H9 (cell line): ENCODE measurements around the gene CNPY2. TPM values are rescaled to one million over a fixed set of nuclear protein-coding genes. Genes with fewer than 3 reads are reported as not detected.
A peak's percentile ranks its signal among the peaks of the same experiment; 100 is the strongest.

Experiments used
- DNase-seq: peaks from one replicate; pipeline ENCODE4 v3.0.0-alpha.2; 2017
- H2AFZ ChIP-seq: one replicate; pipeline ENCODE4 v1.6.1; 2013; ENCODE audit warnings: mild to moderate bottlenecking, low read length, control low read depth, moderate library complexity
- H2AK5ac ChIP-seq: 2 replicates; pipeline ENCODE4 v1.6.1; 2013; ENCODE audit warnings: low read length, control low read depth, mixed read lengths; ENCODE audit not compliant: insufficient read length
- H2BK120ac ChIP-seq: one replicate; pipeline ENCODE4 v1.6.1; 2013; ENCODE audit warnings: low read depth, mild to moderate bottlenecking, low read length, control low read depth, inconsistent platforms; ENCODE audit not compliant: poor library complexity, severe bottlenecking
- H2BK12ac ChIP-seq: 2 replicates; pipeline ENCODE4 v1.6.1; 2013; ENCODE audit warnings: low read length, control low read depth, mixed read lengths, low read depth; ENCODE audit not compliant: insufficient read length
- H2BK15ac ChIP-seq: 2 replicates; pipeline ENCODE4 v1.6.1; 2013; ENCODE audit warnings: low read depth, low read length, control low read depth
- H2BK20ac ChIP-seq: one replicate; pipeline ENCODE4 v1.6.1; 2013; ENCODE audit warnings: low read depth, mild to moderate bottlenecking, low read length, control low read depth, inconsistent platforms; ENCODE audit not compliant: poor library complexity, severe bottlenecking
- H2BK5ac ChIP-seq: 2 replicates; pipeline ENCODE4 v1.6.1; 2013; ENCODE audit warnings: low read length, control low read depth, mixed read lengths; ENCODE audit not compliant: insufficient read length
- H3K14ac ChIP-seq: 2 replicates; pipeline ENCODE4 v1.6.1; 2013; ENCODE audit warnings: low read length, control low read depth; ENCODE audit not compliant: insufficient read depth
- H3K18ac ChIP-seq: 2 replicates; pipeline ENCODE4 v1.6.1; 2013; ENCODE audit warnings: low read depth, mild to moderate bottlenecking, mixed read lengths, low read length, control low read depth; ENCODE audit not compliant: insufficient read length
- H3K23ac ChIP-seq: 2 replicates; pipeline ENCODE4 v1.6.1; 2013; ENCODE audit warnings: low read length, control low read depth, mixed read lengths, low read depth; ENCODE audit not compliant: insufficient read length
- H3K23me2 ChIP-seq: 2 replicates; pipeline ENCODE4 v1.6.1; 2013; ENCODE audit warnings: low read depth, mild to moderate bottlenecking, mixed read lengths, low read length, control low read depth; ENCODE audit not compliant: insufficient read length, poor library complexity, severe bottlenecking
- H3K27ac ChIP-seq: 2 replicates; pipeline ENCODE4 v1.5.1; 2013; ENCODE audit warnings: low read length, control low read depth, mixed read lengths, low read depth; ENCODE audit not compliant: insufficient read length
- H3K27me3 ChIP-seq: 2 replicates; pipeline ENCODE4 v1.6.1; 2013; ENCODE audit warnings: low read length, control low read depth, inconsistent platforms; ENCODE audit not compliant: insufficient read depth
- H3K4ac ChIP-seq: 2 replicates; pipeline ENCODE4 v1.6.1; 2013; ENCODE audit warnings: low read depth, mild to moderate bottlenecking, control low read depth, inconsistent platforms, low read length, moderate library complexity
- H3K4me1 ChIP-seq: 2 replicates; pipeline ENCODE4 v1.6.1; 2013; ENCODE audit warnings: low read length, control low read depth, inconsistent platforms; ENCODE audit not compliant: insufficient read depth
- H3K4me2 ChIP-seq: 2 replicates; pipeline ENCODE4 v1.6.1; 2013; ENCODE audit warnings: low read length, control low read depth, mixed read lengths; ENCODE audit not compliant: insufficient read length, insufficient read depth
- H3K56ac ChIP-seq: 2 replicates; pipeline ENCODE4 v1.6.1; 2013; ENCODE audit warnings: low read depth, mild to moderate bottlenecking, mixed read lengths, low read length, control low read depth; ENCODE audit not compliant: insufficient read length
- H3K79me1 ChIP-seq: 2 replicates; pipeline ENCODE4 v1.6.1; 2013; ENCODE audit warnings: low read depth, mild to moderate bottlenecking, moderate library complexity, low read length, control low read depth, inconsistent platforms; ENCODE audit not compliant: insufficient read depth, poor library complexity, severe bottlenecking
- H3K79me2 ChIP-seq: 2 replicates; pipeline ENCODE4 v1.6.1; 2013; ENCODE audit warnings: low read length, control low read depth, inconsistent platforms; ENCODE audit not compliant: insufficient read depth
- H3K9ac ChIP-seq: 2 replicates; pipeline ENCODE4 v1.6.1; 2013; ENCODE audit warnings: low read length, control low read depth, mixed read lengths; ENCODE audit not compliant: insufficient read length; ENCODE audit errors: extremely low read depth
- H3K9me3 ChIP-seq: one replicate; pipeline ENCODE4 v1.6.1; 2013; ENCODE audit warnings: low read depth, low read length, inconsistent platforms; ENCODE audit not compliant: control insufficient read depth
- H3T11ph ChIP-seq: one replicate; pipeline ENCODE4 v1.6.1; 2013; ENCODE audit warnings: mild to moderate bottlenecking, low read length, control low read depth, inconsistent platforms
- H4K20me1 ChIP-seq: one replicate; pipeline ENCODE4 v1.6.1; 2013; ENCODE audit not compliant: control insufficient read depth, insufficient read length, insufficient read depth
- H4K5ac ChIP-seq: 2 replicates; pipeline ENCODE4 v1.6.1; 2013; ENCODE audit warnings: low read depth, mild to moderate bottlenecking, mixed read lengths, low read length, control low read depth; ENCODE audit not compliant: insufficient read length
- H4K8ac ChIP-seq: replicated peaks from 2 replicates; pipeline ENCODE4 v1.6.1; 2013; ENCODE audit warnings: low read length, control low read depth, mixed read lengths, low read depth; ENCODE audit not compliant: insufficient read length
- H4K91ac ChIP-seq: 2 replicates; pipeline ENCODE4 v1.6.1; 2013; ENCODE audit warnings: low read depth, mild to moderate bottlenecking, moderate library complexity, mixed read lengths, low read length, control low read depth; ENCODE audit not compliant: insufficient read length
- H3K27ac Mint-ChIP-seq, 3 experiments: 2 replicates in 2 of 3; 3 replicates in 1 of 3; pipeline ENCODE4 v1.8.0; 2020 to 2021; ENCODE audit warnings: mixed read lengths in 3 of 3, mild to moderate bottlenecking in 1 of 3, moderate library complexity in 1 of 3
- H3K27me3 Mint-ChIP-seq: 2 replicates; pipeline ENCODE4 v1.8.0; 2021; ENCODE audit warnings: low read depth, mild to moderate bottlenecking, moderate library complexity, mixed read lengths
- H3K36me3 Mint-ChIP-seq, 3 experiments: 2 replicates in 2 of 3; 3 replicates in 1 of 3; pipeline ENCODE4 v1.8.0; 2020 to 2021; ENCODE audit warnings: low read depth in 3 of 3, mixed read lengths in 3 of 3; ENCODE audit not compliant: insufficient read depth in 1 of 3
- H3K4me1 Mint-ChIP-seq, 2 experiments: 2 replicates each; pipeline ENCODE4 v1.8.0; 2020; ENCODE audit warnings: mixed read lengths in 2 of 2
- H3K4me3 Mint-ChIP-seq, 2 experiments: 2 replicates in 1 of 2; 3 replicates in 1 of 2; pipeline ENCODE4 v1.8.0; 2020 to 2021; ENCODE audit warnings: mild to moderate bottlenecking in 2 of 2, mixed read lengths in 2 of 2, moderate library complexity in 1 of 2
- H3K9me3 Mint-ChIP-seq, 2 experiments: 2 replicates in 1 of 2; 3 replicates in 1 of 2; pipeline ENCODE4 v1.8.0; 2020; ENCODE audit warnings: mild to moderate bottlenecking in 2 of 2, mixed read lengths in 2 of 2, moderate library complexity in 1 of 2
- CTCF ChIP-seq: fragments of 200-600 bp; sonication (generic); conservative IDR thresholded peaks from 3 replicates; pipeline ENCODE4 v1.8.0; 2021; ENCODE audit warnings: antibody characterized with exemption, mild to moderate bottlenecking
- WGBS: extraction: QIAGEN DNeasy Blood & Tissue Kit; methylation state at CpG from one replicate; pipeline ENCODE4 v1.1.7; 2013; ENCODE audit warnings: missing lambda C conversion rate, low lambda C conversion rate, mixed read lengths; ENCODE audit not compliant: insufficient read length; ENCODE audit errors: extremely low coverage; 5-methylcytosine and 5-hydroxymethylcytosine counted together
- total RNA-seq: library from RNA; stranded (reverse); gene quantifications from 2 replicates; pipeline ENCODE4 v1.2.1, GENCODE V29; 2021

CNPY2 gene
- total RNA-seq, 1 experiment from 2014 or later, result 221 TPM

- no peak overlapping the region for H3K56ac ChIP-seq
- no peak overlapping the region for H2BK5ac ChIP-seq
- H3K79me1 ChIP-seq, result peaks cover 15% of the 10 kb centered on the region
- no peak overlapping the region for H4K5ac ChIP-seq
- no peak overlapping the region for H3K23ac ChIP-seq
- H3K27me3 Mint-ChIP-seq, result no peaks in the 10 kb centered on the region
- H3K79me2 ChIP-seq, result peaks cover 19% of the 10 kb centered on the region; the same call in 1 of the 2 replicates
- H2BK20ac ChIP-seq, result no peak overlapping the region
- H2BK15ac ChIP-seq, result no peak overlapping the region
- H3K4me1 Mint-ChIP-seq, result peaks cover 15 to 17% of the 10 kb centered on the region in 2 experiments
- DNase-seq, result no peak
- H4K8ac ChIP-seq, result no peak overlapping the region
- H3K9ac ChIP-seq, result no peak overlapping the region
- no peaks in the 10 kb centered on the region for H4K20me1 ChIP-seq
- WGBS, result no CpG with 5 or more reads among the region's 5 CpGs
- H3K9me3 Mint-ChIP-seq, result no peaks in the 10 kb centered on the region
- TF ChIP-seq CTCF, result no peak
- H3K23me2 ChIP-seq, result peaks cover 11% of the 10 kb centered on the region
- no peak overlapping the region for H2AK5ac ChIP-seq
- H3K27ac Mint-ChIP-seq, result peak overlapping the region in 1 of 3 experiments; percentile 85; a peak in 3 of 7 replicates
- H3K27ac ChIP-seq, result no peak overlapping the region
- H3K4ac ChIP-seq, result no peak overlapping the region
- H2BK12ac ChIP-seq, result no peak overlapping the region
- peaks cover 6 to 42% (median 14%) of the 10 kb centered on the region in 3 experiments for H3K36me3 Mint-ChIP-seq
- H3K18ac ChIP-seq, result no peak overlapping the region
- H2BK120ac ChIP-seq, result no peak overlapping the region
- no peak overlapping the region for H3K14ac ChIP-seq
- H3K4me1 ChIP-seq, result no peaks in the 10 kb centered on the region; the same call in 1 of the 2 replicates
- no peak overlapping the region for H3T11ph ChIP-seq
- H3K27me3 ChIP-seq, result no peaks in the 10 kb centered on the region
- H3K4me3 Mint-ChIP-seq, result no peak overlapping the region
- H2AFZ ChIP-seq, result no peak overlapping the region
- no peak overlapping the region for H4K91ac ChIP-seq
- H3K9me3 ChIP-seq, result no peaks in the 10 kb centered on the region
- H3K4me2 ChIP-seq, result no peak overlapping the region
Observed at GRCh38 chr12:56296295-56296694, 19.5 kb downstream of the CNPY2 start.
